Spleen (tissue), 7 donors: ENCODE data around the gene KCNQ1.

Source experiments
- POLR2A ChIP-seq, 3 donors: fragments of 450-650 bp; IDR thresholded peaks; one replicate each; pipeline ENCODE4 v1.5.1; 2017; ENCODE audit warnings: antibody characterized with exemption in 3 of 3, mild to moderate bottlenecking in 1 of 3
- TF ChIP-seq, protein P1 (sequence below), 11 experiments: fragments of 200-600 bp in 7 of 11; fragments of 450-650 bp in 4 of 11; sonication (generic) in 4 of 11; IDR thresholded peaks in 8 of 11; conservative IDR thresholded peaks in 3 of 11; 1 replicate in 7 of 11; 2 replicates in 4 of 11; pipeline versions ENCODE4 v1.4.0 to v1.8.0; 2016 to 2021; ENCODE audit warnings: antibody characterized with exemption in 11 of 11, inconsistent platforms in 4 of 11, mild to moderate bottlenecking in 1 of 11
- donor health status: DM: no; HTN: no; CAD: no; lungs with moderate emphysema.
- donor health status: DM: no; HTN: no; CAD: no.
- donor health status: DM: no; HTN: no; CAD: no.

DNA sequence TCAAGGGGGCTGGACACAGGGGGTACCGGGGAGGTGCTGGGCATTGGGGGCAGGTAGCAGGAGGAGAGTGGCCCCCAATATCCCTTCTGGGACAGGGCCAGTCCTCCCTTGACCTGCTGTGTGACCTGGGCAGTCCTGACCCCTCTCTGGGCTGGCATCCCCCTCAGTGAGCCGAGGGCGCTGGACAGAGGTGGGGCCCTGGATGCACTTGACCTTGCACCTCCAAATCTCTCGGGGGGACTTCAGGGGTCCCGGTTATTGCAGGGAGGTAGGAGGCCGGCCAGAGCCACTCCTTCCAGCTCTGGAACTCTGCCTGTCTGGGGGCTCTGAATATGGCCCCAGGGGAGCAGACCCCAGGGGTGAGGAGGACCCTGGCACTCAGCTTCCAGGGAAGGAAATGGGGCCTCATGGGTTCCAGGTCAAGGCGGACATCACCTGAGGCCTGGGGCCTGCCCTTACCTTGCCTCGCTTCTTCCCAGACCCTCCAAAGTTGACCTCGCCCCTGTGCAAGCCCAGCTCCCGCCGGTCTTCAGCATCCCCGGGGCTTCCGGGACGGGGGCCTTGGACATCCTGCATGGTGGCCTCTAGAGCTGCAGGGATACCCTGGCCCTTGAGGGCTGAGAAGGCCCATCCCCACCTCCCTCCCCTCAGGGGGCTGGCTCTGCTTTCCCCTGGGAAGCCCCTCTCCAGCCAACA lies 22.2 kb upstream of the KCNQ1 start:
- TF ChIP-seq, protein P1, sequence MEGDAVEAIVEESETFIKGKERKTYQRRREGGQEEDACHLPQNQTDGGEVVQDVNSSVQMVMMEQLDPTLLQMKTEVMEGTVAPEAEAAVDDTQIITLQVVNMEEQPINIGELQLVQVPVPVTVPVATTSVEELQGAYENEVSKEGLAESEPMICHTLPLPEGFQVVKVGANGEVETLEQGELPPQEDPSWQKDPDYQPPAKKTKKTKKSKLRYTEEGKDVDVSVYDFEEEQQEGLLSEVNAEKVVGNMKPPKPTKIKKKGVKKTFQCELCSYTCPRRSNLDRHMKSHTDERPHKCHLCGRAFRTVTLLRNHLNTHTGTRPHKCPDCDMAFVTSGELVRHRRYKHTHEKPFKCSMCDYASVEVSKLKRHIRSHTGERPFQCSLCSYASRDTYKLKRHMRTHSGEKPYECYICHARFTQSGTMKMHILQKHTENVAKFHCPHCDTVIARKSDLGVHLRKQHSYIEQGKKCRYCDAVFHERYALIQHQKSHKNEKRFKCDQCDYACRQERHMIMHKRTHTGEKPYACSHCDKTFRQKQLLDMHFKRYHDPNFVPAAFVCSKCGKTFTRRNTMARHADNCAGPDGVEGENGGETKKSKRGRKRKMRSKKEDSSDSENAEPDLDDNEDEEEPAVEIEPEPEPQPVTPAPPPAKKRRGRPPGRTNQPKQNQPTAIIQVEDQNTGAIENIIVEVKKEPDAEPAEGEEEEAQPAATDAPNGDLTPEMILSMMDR (IDR thresholded peaks at IDR 0.05 in 8 of 11, conservative IDR thresholded peaks at IDR 0.05 in 3 of 11) = no peak
- TF ChIP-seq POLR2A (IDR thresholded peaks at IDR 0.05) = no peak
